AG08395 (cell line): ENCODE results near the gene CFLAR.

Source experiments
- DNase-seq: peaks from one replicate; pipeline ENCODE4 v3.0.0; 2012; ENCODE audit warnings: mixed read lengths, low spot score

The CFLAR gene

GRCh38 chr2:201216918-201217317 is 101.0 kb downstream of the CFLAR start:
- no peak for DNase-seq

GRCh38 chr2:201218780-201219179 is 102.8 kb downstream of the CFLAR start:
- DNase-seq: no peak

- no peak for DNase-seq
Observed at GRCh38 chr2:201219328-201220096, 103.5 kb downstream of the CFLAR start.

- DNase-seq: no peak
Observed at GRCh38 chr2:201220102-201220570, 104.2 kb downstream of the CFLAR start.

GRCh38 chr2:201223089-201224073 is 107.4 kb downstream of the CFLAR start:
- no peak for DNase-seq
